Mammary epithelial cell (primary cell): ENCODE measurements around the gene TNFRSF18.

Experiments used
- CTCF ChIP-seq, 2 donors: IDR thresholded peaks in 1 of 2; conservative IDR thresholded peaks in 1 of 2; 2 replicates each; pipeline ENCODE4 v1.5.1; 2011 to 2012; ENCODE audit warnings: inconsistent platforms in 2 of 2, low read length in 2 of 2, mild to moderate bottlenecking in 2 of 2, control low read depth in 1 of 2, low read depth in 1 of 2; ENCODE audit not compliant: insufficient read depth in 1 of 2; ENCODE audit errors: extremely low read depth in 1 of 2
- EZH2 ChIP-seq: IDR thresholded peaks from 2 replicates; pipeline ENCODE4 v1.6.1; 2012; ENCODE audit warnings: low read length, inconsistent platforms, borderline replicate concordance

GRCh38 chr1:1250786-1251284, 44.4 kb upstream of the TNFRSF18 start:
- no peak for TF ChIP-seq CTCF (conservative IDR thresholded peaks at IDR 0.05 in 1 of 2, IDR thresholded peaks at IDR 0.05 in 1 of 2; ENCODE audit: extremely low read depth in 1 of 2, insufficient read depth in 1 of 2, low read depth in 1 of 2, low read length in 2 of 2)
- no peak for TF ChIP-seq EZH2
